ENCODE data around the gene TANK. TPM values are rescaled to one million over a fixed set of nuclear protein-coding genes. Genes with fewer than 3 reads are reported as not detected.

TANK gene
- total and polyA plus RNA-seq, 2 donors (not counting 3 experiments of a cell fraction or from before 2014, with no cell fraction given), result 33.3 to 83.2 TPM

DNA sequence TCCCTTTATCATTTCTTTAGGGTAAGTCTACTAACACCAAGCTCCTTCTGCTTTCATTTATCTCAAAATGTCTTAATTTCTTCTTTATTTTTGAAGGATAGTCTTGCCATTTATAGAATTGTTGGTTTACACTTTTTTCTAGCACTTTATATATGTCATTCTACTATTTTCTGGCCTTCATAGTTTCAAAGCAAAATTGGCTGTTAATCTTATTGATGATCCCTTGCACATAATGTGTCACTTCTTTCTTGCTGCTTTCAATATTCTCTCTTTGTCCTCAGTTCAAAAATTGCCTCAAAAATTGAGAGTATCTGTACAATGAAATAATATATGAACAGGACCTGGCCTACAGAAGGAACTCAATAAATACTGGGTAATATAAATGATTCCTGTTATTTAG lies 7.9 kb upstream of the TANK start:
- Histone ChIP-seq H3K4me3 (replicated peaks in 1 of 3; ENCODE audit: insufficient read depth in 1 of 3, low read depth in 1 of 3, low read length in 3 of 3) (no peak overlapping the region), H4K20me1 (replicated peaks; ENCODE audit: control insufficient read depth, extremely low read depth, insufficient read depth, low read length) (no peaks in the 10 kb centered on the region), H3K9me1 (replicated peaks; ENCODE audit: control insufficient read depth, extremely low read depth, insufficient read depth, low read length) (no peaks in the 10 kb centered on the region), H3K9me3 (replicated peaks; ENCODE audit: control insufficient read depth, insufficient read depth, low read length) (no peaks in the 10 kb centered on the region), H3K4me2 (ENCODE audit: insufficient read depth, low read length) (no peak overlapping the region), H3K36me3 (ENCODE audit: control insufficient read depth in 2 of 2, extremely low read depth in 1 of 2, insufficient read depth in 2 of 2, low read length in 2 of 2) (no peaks in the 10 kb centered on the region), H3K27me3 (ENCODE audit: control insufficient read depth in 2 of 2, insufficient read depth in 2 of 2, low read length in 2 of 2) (no peaks in the 10 kb centered on the region), H2AFZ (ENCODE audit: low read depth, low read length) (no peak overlapping the region), H3K9ac (replicated peaks; ENCODE audit: extremely low read depth, insufficient read depth, low read length) (no peak overlapping the region), H3K4me1 (ENCODE audit: control insufficient read depth, extremely low read depth, insufficient read depth, low read length) (no peaks in the 10 kb centered on the region), H3K79me2 (ENCODE audit: control insufficient read depth, insufficient read depth, low read length) (no peaks in the 10 kb centered on the region), H3K27ac (ENCODE audit: insufficient read depth, low read depth, low read length) (no peak overlapping the region)
- TF ChIP-seq EZH2 (IDR thresholded peaks at IDR 0.05; ENCODE audit: borderline replicate concordance, low read depth, low read length, severe bottlenecking), result no peak
- no peak for TF ChIP-seq CTCF (IDR thresholded peaks at IDR 0.05; ENCODE audit: extremely low read depth in 1 of 2, insufficient read depth in 1 of 2, low read depth in 1 of 2, low read length in 2 of 2)
- no peak for TF ChIP-seq MYC (IDR thresholded peaks at IDR 0.05; ENCODE audit: low read depth, low read length)
- no peak for TF ChIP-seq FOS (IDR thresholded peaks at IDR 0.05; ENCODE audit: borderline replicate concordance, insufficient read depth, low read length)
- TF ChIP-seq MAX (IDR thresholded peaks at IDR 0.05; ENCODE audit: insufficient read depth, insufficient read length), result no peak
- no peak for TF ChIP-seq GATA2 (IDR thresholded peaks at IDR 0.05; ENCODE audit: insufficient read depth, insufficient read length, low read depth, low read length)
- no peak for TF ChIP-seq POLR2A (IDR thresholded peaks at IDR 0.05; ENCODE audit: low read depth, low read length)
- no peak for TF ChIP-seq JUN (IDR thresholded peaks at IDR 0.05; ENCODE audit: borderline replicate concordance, insufficient read depth, insufficient read length, low read depth)
- TF ChIP-seq POLR2AphosphoS5 (IDR thresholded peaks at IDR 0.05; ENCODE audit: insufficient read depth, low read depth, low read length), result no peak
- CTCF ChIA-PET, result interaction anchor here (1.1 kb wide), 1 partner anchor 12 kb away, joined by 3 read pairs; no protein-coding TSS in a partner anchor
- BruUV-seq (replicated peaks), result no TSS peak
- DNase-seq (ENCODE audit: low read depth, low spot score), result no peak
- FAIRE-seq, result no peak
- intact Hi-C loops (cut with micrococcal nuclease), result no loop called here
- dilution Hi-C loops (cut with MboI; ENCODE audit: extremely low pct_ligation_motif_present, low sequenced_read_pairs), result no loop called here
- POLR2A ChIA-PET, result no interaction called here
